HG03521 (cell line): Measurements from ENCODE around the gene SRRM3.
"Not testable (repeated sequence)": the region's sequence is repeated elsewhere in the genome, so short reads cannot be mapped to it uniquely, and the experiment has no call there.

ENCODE experiments used
- ATAC-seq: cut with Tn5 transposase; IDR thresholded peaks from one replicate; pipeline ENCODE4 v1.9.1; 2021; ENCODE audit warnings: mild to moderate bottlenecking, moderate library complexity; ENCODE audit not compliant: unreplicated experiment

Gene SRRM3

GRCh38 chr7:76261931-76262330 lies 60.2 kb downstream of the SRRM3 start:
- no peak for ATAC-seq

DNA sequence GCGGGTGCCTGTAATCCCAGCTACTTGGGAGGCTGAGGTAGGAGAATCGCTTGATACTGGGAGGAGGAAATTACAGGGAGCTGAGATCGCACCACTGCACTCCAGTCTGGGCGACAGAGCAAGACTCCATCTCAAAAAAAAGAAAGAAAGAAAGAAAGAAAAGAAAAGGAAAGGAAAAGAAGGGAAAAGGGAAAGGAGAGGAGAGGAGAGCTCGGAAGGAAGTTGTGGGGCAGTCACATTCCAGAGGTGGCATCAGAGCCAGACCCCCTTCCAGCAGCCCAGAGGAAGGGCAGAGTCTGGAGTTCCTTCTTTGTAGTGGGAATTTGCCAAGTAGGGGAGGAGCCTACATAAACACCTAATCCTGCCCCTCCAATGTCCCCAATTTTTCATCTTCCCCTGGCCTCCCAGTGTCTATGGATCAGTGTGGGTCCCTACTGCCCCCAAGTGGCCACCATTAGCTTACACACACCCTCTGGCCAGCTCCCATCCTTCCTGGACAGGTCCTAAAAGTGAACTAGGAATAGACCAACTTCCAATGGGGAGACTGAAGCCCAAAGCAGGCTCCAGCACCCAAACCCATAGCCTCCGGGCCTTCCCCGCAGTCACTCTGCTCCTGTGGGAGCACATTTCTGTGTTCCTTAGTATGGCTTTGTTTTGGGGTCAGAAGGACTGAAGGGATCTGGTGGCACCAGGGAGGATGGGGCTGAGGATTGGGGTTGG lies 61.1 kb downstream of the SRRM3 start:
- no peak for ATAC-seq

- ATAC-seq: no peak
Observed at GRCh38 chr7:76265299-76265698, 63.6 kb downstream of the SRRM3 start.

GRCh38 chr7:76267107-76267893 lies 65.6 kb downstream of the SRRM3 start:
- ATAC-seq: no peak

- no peak for ATAC-seq
Observed at GRCh38 chr7:76267894-76268183, 66.1 kb downstream of the SRRM3 start.

DNA sequence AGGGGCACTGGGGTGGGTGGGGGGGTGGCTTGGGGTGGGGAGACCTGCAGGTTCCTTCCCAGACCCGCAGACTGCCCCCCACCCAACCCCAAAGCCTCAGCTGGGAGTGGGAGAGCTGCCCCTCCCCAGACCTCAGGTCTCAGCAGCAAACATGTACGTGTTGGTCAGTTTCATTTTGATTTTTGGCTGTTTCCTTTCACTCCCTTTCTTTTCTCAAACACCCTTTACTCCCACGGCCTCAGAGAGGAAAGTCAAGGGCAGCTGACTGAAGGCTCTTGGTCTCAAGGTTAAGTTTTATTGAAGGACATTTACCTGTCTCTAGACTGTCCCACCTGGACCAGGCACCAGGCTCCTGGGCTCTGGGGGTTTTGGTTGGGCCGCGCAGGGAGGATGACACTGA lies 66.7 kb downstream of the SRRM3 start:
- ATAC-seq: no peak

DNA sequence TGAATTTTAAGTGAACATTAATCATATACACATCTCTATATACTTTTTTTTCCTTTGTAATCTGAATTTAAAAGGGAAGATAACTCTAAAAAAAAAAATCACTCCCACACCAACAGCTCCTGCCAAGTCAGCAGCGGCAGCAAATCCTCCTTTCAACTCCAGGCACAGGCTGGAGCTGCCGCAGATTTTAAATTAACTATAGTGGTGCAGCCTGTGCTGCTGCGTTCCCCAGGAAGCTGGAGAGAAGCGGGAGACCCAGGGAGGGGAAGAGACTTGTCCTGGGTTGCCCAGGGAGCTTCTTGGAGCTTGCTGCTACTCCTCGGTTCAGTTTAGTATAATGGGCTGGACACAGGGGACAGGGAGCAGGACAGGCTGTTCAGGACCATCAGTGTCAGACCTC lies 68.2 kb downstream of the SRRM3 start:
- ATAC-seq: no peak

- ATAC-seq: not testable (repeated sequence)
Observed at GRCh38 chr7:76271384-76271783, 69.7 kb downstream of the SRRM3 start.

DNA sequence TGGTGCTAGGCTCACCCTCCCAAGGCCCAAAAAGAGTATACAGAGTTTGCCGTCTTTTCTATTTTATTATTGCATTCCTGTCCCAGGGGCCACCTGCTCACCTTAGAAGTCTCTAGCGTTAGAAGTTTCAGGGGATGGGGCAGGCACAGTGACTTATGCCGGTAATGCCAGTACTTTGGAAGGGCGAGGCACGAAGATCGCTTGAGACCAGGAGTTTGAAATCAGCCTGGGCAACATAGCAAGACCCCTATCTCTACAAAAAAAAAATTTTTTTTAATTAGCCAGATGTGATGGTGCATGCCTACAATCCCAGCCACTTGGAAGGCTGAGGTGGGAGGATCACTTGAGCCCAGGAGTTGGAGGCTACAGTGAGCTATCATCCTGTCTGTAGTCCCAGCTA lies 70.4 kb downstream of the SRRM3 start:
- no peak for ATAC-seq

DNA sequence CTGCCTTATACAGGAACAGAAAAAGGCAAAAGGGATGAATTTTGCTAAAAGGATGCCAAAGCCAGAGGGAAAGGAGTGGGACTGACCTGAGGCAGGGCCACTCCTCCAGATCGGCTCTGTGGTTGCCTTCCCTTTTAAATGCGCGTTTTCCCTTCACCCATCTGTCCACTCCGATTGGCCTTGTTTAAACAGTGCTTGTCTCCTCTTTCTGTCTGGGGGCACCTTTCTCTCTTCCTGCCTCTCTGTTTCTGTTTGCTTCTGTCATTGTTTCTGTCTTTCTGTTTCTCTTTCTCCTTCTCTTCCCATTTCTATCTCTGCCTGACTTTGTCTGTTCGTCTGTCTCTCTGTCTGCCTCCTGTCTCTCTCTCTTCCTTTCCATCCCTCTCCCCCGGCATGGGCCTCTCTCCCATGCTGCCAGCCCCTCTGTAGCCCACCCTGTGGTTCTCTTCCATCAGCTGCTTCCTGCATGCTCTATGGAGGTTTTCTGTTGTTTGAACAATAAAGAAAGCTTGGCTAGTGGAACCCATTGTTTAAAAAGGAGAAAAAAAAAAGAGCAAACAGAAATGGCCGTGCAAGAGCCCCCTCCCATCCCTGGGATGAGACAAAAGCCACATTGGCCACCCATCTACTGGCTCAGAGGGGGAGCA lies 71.3 kb downstream of the SRRM3 start:
- ATAC-seq: no peak

DNA sequence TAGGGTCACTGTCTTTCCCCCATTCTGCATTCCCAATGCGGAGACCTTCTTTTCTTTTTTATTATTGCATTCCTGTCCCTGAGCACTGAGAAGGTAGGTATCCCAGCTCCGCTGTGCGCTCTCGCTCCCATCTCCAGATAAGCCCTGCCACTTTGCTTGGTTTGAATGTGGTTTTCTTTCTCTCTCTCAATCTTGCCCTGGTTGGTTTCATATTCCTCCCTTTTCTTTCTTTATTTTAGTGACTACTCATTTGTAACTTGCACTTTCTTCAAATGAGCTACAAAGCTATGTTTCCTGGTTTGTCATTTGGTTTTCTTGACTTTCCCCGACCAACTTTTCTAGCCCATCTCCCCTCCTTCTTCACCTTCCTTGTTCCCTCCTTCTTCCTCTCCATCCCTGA lies 71.8 kb downstream of the SRRM3 start:
- no peak for ATAC-seq

DNA sequence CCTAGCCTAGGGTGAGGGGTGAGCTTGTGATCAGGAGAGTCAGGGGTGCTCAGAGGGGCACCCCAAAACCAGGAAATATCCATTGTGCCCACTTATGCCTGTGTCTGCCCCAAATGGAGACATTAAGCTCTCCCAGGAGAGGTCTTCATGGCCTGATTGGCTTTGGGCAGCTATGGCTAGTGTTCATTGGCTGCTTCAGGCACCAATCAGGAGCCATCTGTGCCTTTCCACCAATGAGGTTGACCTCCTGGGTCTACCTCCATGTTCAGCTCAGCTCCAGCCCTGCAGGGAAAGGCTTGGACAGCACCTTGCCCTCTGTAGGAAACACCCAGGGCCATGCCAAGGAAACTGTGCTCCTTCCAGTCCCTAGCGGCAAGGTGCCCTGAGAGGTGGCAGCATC lies 76.8 kb downstream of the SRRM3 start:
- ATAC-seq: no peak

- no peak for ATAC-seq
Observed at GRCh38 chr7:76280408-76280807, 78.7 kb downstream of the SRRM3 start.

DNA sequence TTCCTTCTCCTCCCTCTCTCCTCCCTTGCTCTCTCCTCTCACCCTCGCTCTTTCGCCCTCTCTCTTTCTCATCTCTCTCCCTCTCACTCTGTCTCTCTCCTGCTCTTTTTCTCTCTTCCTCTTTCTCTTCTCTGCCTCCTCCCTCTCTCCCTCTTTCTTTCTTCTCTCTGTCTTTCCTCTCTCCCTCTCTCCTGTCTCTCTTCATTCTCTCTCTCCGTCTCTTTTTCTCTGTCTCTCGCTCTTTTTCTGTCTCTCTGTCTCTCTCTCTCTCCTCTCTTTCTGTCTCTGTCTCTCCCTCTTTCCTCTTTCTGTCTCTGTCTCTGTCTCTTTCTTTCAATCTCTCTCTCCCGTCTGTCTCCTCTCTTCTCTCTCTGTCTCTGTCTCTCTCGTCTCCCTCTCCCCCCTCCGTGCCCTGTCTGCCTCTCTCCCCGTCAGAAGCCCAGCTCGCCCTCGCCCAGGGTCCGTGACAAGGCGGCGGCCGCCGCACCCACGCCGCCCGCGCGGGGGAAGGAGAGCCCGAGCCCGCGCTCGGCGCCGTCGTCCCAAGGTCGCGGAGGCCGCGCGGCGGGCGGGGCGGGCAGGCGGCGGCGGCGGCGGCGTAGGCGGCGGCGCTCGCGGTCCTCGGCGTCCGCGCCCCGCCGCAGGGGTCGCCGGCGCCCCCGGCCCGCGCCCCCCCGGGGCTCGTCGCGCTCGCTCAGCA lies 79.5 kb downstream of the SRRM3 start:
- ATAC-seq: no peak

DNA sequence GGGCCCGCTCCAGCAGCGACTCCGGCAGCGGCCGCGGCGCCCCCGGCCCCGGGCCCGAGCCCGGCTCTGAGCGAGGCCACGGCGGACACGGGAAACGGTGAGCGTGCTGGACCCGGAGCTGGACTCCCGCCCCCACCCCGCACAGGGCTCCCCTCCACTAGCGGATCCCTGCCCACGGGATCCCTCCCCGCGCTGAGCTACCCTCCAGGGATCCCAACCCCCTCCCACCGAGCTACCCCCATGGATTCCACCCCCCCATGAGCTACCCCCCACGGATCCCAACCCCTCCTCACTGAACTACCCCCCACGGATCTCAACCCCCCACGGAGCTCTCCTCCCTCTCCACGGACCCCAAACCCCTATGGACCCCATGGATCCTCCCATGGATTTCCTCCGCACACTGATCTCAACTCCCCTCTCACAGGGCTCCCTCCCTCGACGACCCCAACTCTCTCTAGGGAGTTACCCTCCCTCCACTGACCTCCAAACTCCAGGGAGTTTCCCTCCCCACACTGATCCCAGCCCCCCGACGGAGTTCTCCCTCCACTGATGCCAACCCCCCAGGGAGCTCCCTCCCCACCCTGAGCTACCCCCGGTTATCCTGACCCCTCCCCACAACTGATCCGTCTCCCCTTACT lies 80.1 kb downstream of the SRRM3 start:
- no peak for ATAC-seq

- ATAC-seq: no peak
Observed at GRCh38 chr7:76282344-76283253, 80.9 kb downstream of the SRRM3 start.

DNA sequence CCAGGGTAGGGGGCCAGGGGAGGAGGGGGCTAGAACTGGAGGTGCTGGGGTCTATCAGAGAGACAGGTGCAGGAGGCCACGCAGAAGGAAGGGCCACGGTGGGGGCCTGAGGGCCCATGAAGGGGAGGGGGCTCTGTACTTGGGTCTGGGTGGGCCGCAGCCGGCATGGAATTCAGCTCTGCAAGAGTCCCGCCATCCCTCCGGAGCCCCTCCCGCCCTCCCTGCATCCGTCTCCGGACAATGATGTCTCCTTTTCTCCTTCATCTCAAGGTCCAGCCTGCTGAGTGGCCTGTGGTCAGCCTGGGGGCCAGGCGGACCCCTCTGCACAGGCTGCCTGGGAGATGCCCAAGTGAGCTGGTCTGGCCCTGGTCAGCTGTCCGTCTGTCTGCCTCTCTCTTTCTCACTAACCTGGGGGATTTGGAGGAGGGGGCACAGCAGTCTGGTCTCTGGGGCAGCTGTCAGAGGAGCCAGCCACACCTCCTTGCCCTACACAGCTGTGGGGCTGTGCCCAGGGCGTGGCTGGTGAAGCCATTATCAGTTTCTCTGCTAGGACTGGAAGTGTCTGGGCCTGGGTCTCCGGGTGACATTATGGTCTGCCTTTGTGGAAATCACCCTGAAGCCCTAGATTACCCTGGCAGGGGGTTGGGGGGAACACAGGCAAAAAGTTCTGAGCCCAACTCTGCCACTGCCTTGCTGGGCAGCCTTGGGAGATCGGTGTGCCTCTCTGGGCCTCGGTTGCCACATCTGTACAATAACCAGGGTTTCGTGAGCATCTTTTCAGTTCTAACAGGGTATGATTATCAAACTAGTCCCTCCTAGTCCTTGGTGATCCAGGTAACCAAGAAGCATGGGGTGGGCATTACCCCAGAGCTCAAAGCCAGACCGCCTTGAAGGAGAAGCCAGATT lies 81.8 kb downstream of the SRRM3 start:
- ATAC-seq: no peak

DNA sequence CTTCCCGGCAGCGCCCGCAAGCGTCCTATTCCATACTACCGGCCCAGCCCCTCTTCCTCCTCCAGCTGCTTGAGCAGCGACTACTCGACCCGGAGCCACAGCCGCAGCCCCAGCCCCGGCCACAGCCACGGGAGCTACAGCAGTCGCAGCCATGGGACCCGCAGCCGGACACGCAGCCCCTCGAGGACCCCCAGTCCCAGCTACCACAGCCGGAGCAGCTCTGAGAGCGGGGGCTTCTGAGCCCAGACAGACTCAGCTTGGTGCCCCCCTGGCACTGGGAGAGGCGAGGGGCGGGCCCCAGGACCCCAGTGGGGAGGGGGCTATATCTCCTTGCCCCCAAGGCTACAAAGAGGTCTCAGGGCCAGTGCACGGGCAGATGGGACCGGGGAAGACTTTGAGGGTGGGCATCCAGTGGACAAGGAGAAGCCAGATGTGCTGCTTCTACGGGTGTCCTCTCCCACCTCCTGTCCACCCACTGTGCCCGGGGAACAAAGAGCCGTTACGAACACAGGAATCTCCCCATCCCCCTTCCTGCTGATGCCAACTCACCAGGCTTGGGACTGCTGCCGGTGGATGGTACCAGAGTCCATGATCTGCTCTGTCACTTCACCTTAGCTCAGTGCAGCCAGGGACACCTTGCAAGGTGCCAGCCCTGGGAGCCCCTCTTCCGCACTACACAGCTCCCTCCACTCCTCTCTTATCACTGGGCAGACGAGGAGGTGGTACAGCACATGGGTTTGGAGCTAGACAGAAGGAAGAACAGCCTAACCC lies 84.1 kb downstream of the SRRM3 start:
- ATAC-seq: no peak
